Activated T-helper 17 cell treated with anti-CD3 and anti-CD28 coated beads, Interleukin-2, amount 50 U/mL, for 72 hours (primary cell): ENCODE data around the gene NCR3LG1. TPM values are rescaled to one million over a fixed set of nuclear protein-coding genes. Genes with fewer than 3 reads are reported as not detected.
A peak's percentile ranks its signal among the peaks of the same experiment; 100 is the strongest.

Source experiments
- ATAC-seq: fragments of 150-1000 bp; cut with Tn5 transposase; replicated peaks from 2 replicates; pipeline ENCODE4 v1.10.0; 2021; ENCODE audit warnings: mild to moderate bottlenecking, moderate library complexity
- H3K27ac Mint-ChIP-seq: one replicate; pipeline ENCODE4 v1.8.0; 2022; ENCODE audit warnings: mixed read lengths
- H3K27me3 Mint-ChIP-seq: one replicate; pipeline ENCODE4 v1.8.0; 2022; ENCODE audit warnings: mixed read lengths
- H3K36me3 Mint-ChIP-seq: one replicate; pipeline ENCODE4 v1.8.0; 2022; ENCODE audit warnings: low read depth, mild to moderate bottlenecking, mixed read lengths
- H3K4me1 Mint-ChIP-seq: one replicate; pipeline ENCODE4 v1.8.0; 2022; ENCODE audit warnings: mixed read lengths
- H3K4me3 Mint-ChIP-seq: one replicate; pipeline ENCODE4 v1.8.0; 2022; ENCODE audit warnings: mild to moderate bottlenecking, mixed read lengths
- H3K9me3 Mint-ChIP-seq: one replicate; pipeline ENCODE4 v1.8.0; 2022; ENCODE audit warnings: mixed read lengths
- total RNA-seq, 2 donors: library from RNA; stranded (reverse); gene quantifications; one replicate each; pipeline ENCODE4 v1.2.3, GENCODE V29; 2022

Gene NCR3LG1
- total RNA-seq, 2 donors from 2014 or later, result 0.73 to 0.95 TPM

DNA sequence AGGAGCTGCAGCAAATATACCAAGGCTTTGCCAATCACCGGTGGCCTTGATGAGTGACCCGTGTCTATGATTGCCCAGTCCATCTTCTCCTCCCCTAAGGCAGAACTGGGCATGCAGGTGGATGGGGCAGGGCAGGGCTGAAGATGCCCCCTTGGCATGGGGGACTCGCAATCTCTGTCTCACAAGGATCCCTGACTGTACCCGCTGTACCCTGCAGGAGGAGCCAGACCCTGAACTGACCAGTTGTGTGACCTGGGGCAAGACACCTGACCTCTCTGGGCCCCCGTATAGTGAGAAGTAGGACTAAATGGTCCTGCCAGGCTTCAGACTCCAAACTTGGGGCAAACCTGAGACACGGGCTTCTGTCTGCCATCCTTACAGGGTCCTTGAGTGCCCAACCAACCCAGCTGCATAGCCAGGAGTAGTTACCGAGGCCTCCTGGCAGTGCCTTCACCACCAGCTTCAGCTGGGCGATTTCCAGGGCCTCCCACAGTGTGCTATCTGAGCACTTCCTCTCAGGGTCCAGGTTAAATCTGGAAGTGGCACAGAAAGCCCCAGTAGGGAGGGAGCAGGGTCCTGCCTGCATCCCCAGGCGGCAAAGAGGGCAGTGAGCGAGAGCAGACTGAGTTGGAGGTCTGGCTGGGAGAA lies 43.3 kb downstream of the NCR3LG1 start:
- Mint-ChIP-seq H3K9me3 (no peaks in the 10 kb centered on the region), H3K27me3 (peaks cover 4% of the 10 kb centered on the region)

DNA sequence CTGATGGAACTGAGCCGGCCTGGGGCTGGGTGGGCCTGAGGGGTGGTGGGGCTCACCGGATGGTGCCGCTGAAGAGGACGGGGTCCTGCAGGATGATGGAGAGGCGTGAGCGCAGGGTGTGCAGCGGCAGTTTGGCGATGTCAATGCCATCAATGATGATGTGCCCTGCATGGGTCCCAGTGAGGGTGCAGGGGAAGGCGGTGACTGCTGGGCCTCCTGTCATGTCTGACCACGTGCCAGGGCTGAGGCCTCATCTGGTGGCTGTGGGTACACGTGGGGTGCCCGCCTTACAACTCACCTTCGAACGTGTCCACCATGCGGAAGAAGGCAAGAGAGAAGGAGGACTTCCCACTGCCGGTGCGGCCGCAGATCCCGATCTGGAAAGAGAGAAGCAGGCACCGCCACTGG lies 44.0 kb downstream of the NCR3LG1 start:
- H3K27ac Mint-ChIP-seq, result no peak overlapping the region
- H3K4me1 Mint-ChIP-seq, result no peaks in the 10 kb centered on the region
- H3K36me3 Mint-ChIP-seq, result no peaks in the 10 kb centered on the region
- no peaks in the 10 kb centered on the region for H3K9me3 Mint-ChIP-seq
- peaks cover 4% of the 10 kb centered on the region for H3K27me3 Mint-ChIP-seq
- H3K4me3 Mint-ChIP-seq, result no peak overlapping the region
- no peak for ATAC-seq

More for the DNA sequence above, 43.3 kb downstream of the NCR3LG1 start:
- H3K4me1 Mint-ChIP-seq, result no peaks in the 10 kb centered on the region
- H3K4me3 Mint-ChIP-seq, result no peak overlapping the region
- no peaks in the 10 kb centered on the region for H3K36me3 Mint-ChIP-seq
- H3K27ac Mint-ChIP-seq, result no peak overlapping the region
- no peak for ATAC-seq

DNA sequence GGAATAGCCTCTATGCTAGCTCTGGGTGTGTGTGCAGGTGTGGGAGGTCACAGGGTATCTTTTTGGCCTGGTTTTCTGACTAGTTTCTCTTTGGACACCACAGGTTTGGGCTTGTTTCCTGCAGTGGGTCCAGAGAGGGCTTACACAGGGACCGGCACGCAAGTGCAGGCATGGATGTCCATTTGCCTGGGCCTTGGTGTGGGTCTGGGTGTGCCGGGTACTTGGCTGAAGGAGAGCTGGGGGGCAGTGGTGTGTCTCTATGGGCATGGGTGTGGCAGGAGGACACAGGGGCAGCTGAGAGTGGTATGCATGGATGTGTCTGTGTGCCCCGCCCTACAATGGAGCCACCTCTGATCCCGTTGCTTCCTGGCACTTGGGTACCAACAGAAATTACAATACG lies 44.4 kb downstream of the NCR3LG1 start:
- Mint-ChIP-seq H3K4me1 (no peaks in the 10 kb centered on the region), H3K36me3 (no peaks in the 10 kb centered on the region), H3K27me3 (peaks cover 4% of the 10 kb centered on the region), H3K4me3 (no peak overlapping the region), H3K9me3 (no peaks in the 10 kb centered on the region), H3K27ac (no peak overlapping the region)
- no peak for ATAC-seq

DNA sequence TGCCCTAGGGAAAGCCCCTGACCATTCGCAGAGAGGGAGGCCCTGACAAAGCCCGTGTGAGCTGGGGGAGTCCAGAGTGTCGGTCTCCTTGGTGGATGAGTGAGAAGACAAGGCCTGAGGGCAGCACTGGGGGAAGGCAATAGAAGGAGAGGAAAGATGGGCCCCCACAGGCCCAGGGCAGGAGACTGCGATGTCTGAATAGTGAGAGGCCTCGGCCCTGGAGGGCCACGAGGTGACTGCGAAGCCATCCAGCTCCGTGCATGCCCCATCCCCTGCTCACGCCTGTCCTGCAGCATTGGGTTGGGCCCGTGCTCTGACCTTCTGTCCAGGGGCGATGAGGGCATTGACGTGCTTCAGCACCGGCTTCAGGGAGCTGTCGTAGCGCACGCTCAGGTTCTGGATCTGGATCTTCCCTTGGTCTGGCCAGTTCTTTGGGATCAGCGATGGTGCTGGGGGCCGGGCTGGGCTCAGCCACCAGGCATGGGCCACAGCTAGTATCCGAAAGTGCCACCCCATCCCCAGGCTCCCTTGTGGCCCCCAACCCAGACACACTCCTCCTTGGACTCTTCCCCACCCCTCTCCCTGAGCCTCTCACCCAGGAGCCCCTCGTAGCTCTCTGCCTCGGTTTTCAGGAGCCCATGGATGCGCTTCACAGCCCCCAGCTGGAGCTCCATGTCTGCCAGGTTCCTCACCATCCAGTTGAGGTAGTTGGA lies 45.2 kb downstream of the NCR3LG1 start:
- no peak overlapping the region for H3K27ac Mint-ChIP-seq
- no peak for ATAC-seq
- no peak overlapping the region for H3K4me3 Mint-ChIP-seq
- peaks cover 4% of the 10 kb centered on the region for H3K27me3 Mint-ChIP-seq
- H3K36me3 Mint-ChIP-seq, result no peaks in the 10 kb centered on the region
- no peaks in the 10 kb centered on the region for H3K4me1 Mint-ChIP-seq
- H3K9me3 Mint-ChIP-seq, result no peaks in the 10 kb centered on the region

DNA sequence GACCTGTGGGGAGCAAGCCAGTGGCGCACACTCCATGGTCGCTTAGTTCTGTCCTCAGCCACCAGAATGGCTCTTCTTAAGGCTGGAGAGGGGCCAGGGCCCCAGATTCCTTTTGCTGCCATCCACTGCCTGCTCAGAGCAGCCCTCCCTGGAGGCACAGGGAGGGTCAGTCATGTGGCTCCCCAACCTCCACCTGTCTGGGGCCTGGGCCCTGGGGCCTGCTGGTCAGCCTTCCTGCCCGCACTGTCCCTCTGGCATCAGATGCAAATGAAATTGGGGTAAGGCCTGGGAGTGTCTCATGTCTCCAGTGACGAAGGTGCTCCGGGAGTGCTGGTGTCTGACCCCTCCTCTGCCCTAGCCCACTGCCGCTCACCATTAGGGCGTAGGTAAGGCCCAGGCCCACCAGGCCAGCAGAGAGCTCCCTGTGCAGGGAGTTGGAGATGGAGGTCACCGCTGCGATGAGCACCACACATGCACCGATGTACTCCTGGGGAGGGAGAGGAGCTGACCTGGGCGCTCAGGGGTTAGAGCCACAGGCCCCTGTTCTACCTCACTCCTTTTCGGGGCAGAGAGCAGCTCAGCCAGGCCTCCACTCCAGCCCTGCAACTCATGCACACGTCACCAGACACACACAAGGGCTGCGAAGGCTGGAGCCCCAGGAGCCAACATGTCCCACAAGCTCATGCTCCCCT lies 45.9 kb downstream of the NCR3LG1 start:
- Mint-ChIP-seq H3K27me3 (peaks cover 4% of the 10 kb centered on the region), H3K4me1 (no peaks in the 10 kb centered on the region), H3K9me3 (no peaks in the 10 kb centered on the region), H3K36me3 (no peaks in the 10 kb centered on the region), H3K4me3 (no peak overlapping the region), H3K27ac (no peak overlapping the region)
- ATAC-seq, result no peak

DNA sequence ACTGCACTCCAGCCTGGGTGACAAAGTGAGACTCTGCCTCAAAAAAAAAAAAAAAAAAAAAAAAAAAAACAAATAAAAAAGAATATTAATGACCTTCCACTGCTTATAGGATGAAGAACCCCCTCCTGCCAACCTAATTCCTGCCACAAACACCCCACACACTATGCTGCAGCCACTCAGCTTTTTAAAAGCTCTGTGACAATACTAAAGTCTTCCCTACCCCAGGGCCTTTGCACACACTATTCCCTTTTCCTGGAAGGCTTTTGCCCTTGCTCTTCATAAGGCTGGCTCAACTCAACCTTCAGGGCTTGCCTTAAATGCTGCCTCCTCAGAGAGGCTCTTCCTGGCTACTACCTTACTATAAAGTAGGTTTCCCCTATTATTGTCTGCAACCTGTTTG lies 47.6 kb downstream of the NCR3LG1 start:
- ATAC-seq, result no peak
- H3K4me3 Mint-ChIP-seq, result no peak overlapping the region
- H3K9me3 Mint-ChIP-seq, result no peaks in the 10 kb centered on the region
- H3K27me3 Mint-ChIP-seq, result peaks cover 4% of the 10 kb centered on the region
- H3K27ac Mint-ChIP-seq, result no peak overlapping the region
- H3K36me3 Mint-ChIP-seq, result no peaks in the 10 kb centered on the region
- no peaks in the 10 kb centered on the region for H3K4me1 Mint-ChIP-seq

DNA sequence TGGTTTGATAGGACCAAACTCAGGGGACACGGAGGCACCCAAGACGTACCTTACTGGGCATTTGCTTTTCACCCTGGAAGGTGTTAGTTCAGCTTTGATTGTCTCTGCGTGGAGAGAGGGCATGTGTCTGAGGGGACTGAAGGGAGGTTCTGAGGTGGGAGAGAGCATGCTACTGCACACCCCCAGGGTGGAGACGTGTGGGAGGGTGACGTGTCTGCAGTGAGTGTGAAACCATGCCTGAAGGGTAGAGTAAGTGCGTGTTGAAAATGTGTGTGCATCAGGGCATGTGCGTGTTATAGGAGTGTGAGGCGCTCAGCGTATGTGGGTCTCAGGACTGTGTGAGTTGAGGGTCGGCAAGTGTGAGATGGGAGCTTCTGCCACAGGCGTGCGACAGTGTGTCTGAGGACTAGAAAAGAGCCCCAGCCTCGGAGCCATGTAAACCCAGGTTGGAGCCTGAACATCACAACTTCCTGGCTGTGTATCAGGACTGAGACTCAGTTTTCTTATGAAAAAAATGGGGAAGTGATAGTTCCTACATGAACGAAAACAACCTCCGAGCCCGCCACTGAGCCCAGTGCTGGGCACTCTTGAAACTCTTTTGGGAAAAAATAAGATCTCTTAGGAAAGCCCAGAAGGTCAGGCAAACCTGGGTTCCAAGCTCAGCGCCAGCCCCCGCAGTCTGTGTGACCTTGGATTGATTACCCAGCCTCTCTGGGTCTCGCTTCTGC lies 48.6 kb downstream of the NCR3LG1 start:
- peaks cover 4% of the 10 kb centered on the region for H3K27me3 Mint-ChIP-seq
- no peak for ATAC-seq
- no peaks in the 10 kb centered on the region for H3K4me1 Mint-ChIP-seq
- no peaks in the 10 kb centered on the region for H3K36me3 Mint-ChIP-seq
- no peak overlapping the region for H3K27ac Mint-ChIP-seq
- no peak overlapping the region for H3K4me3 Mint-ChIP-seq
- no peaks in the 10 kb centered on the region for H3K9me3 Mint-ChIP-seq

DNA sequence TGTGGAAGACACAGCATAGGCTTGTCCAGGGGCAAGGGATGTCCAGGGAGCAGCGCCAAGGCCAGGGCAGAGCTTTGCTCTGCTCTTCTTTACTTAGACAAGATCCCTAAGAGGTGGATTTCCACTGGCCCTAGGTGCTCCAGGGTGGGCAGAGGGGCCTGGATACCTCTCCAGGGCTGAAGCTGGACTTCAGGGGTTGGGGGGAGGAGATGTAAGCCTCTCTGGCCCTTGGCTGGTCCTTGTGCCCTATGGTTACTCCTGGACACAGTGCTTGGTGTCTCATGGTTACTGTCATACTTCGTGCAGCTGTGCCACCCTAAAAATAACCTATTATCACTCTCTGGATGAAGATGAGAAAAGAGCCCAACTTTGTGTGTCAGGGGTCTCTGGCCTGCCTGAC lies 49.7 kb downstream of the NCR3LG1 start:
- Mint-ChIP-seq H3K27ac (peak overlapping the region; percentile 19), H3K4me1 (no peaks in the 10 kb centered on the region), H3K4me3 (no peak overlapping the region), H3K9me3 (no peaks in the 10 kb centered on the region), H3K36me3 (no peaks in the 10 kb centered on the region), H3K27me3 (peaks cover 4% of the 10 kb centered on the region)
- no peak for ATAC-seq

DNA sequence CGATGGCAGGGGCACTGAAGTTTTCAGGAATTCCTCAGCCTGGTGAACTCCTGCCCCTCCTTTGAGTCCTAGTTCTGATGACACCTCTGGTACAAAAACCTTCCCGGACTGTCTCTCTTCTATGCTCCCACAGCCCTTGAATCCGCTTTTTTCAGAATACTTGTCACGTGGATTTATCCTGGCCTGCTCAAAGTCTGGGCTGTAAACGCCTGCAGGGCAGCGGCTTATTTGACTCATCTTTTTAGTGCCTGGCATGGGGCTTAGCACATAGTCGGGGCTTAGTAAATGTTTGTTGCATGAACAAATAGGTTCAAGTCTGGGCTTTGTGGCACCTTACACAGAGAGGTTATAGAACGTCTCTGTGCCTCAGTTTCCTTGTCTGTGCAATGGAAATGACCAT lies 50.2 kb downstream of the NCR3LG1 start:
- Mint-ChIP-seq H3K9me3 (no peaks in the 10 kb centered on the region), H3K4me1 (no peaks in the 10 kb centered on the region), H3K4me3 (no peak overlapping the region), H3K27ac (no peak overlapping the region), H3K27me3 (peaks cover 4% of the 10 kb centered on the region), H3K36me3 (no peaks in the 10 kb centered on the region)
- no peak for ATAC-seq

DNA sequence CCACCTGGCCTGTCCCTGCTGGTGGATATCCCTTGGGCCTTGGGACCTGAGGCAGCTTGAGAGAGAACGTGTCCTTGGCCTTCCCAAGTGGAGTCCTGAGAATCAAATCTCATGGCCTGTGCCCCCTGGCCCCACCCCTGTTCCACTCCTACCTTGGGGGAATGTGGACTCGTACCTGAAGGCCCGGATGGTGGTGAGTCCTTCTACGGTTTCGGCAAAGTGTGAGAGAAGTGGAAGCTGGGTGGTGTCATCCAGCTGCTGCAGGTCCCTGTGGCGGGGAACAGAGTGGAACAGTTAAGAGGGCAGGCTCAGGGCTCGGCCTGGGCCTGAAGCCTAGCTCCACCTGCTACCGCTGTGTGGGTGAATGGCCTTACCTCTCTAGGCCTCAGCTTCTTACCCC lies 50.9 kb downstream of the NCR3LG1 start:
- no peak for ATAC-seq
- Mint-ChIP-seq H3K9me3 (no peaks in the 10 kb centered on the region), H3K4me3 (no peak overlapping the region), H3K27me3 (peaks cover 4% of the 10 kb centered on the region), H3K27ac (no peak overlapping the region), H3K4me1 (no peaks in the 10 kb centered on the region), H3K36me3 (no peaks in the 10 kb centered on the region)

DNA sequence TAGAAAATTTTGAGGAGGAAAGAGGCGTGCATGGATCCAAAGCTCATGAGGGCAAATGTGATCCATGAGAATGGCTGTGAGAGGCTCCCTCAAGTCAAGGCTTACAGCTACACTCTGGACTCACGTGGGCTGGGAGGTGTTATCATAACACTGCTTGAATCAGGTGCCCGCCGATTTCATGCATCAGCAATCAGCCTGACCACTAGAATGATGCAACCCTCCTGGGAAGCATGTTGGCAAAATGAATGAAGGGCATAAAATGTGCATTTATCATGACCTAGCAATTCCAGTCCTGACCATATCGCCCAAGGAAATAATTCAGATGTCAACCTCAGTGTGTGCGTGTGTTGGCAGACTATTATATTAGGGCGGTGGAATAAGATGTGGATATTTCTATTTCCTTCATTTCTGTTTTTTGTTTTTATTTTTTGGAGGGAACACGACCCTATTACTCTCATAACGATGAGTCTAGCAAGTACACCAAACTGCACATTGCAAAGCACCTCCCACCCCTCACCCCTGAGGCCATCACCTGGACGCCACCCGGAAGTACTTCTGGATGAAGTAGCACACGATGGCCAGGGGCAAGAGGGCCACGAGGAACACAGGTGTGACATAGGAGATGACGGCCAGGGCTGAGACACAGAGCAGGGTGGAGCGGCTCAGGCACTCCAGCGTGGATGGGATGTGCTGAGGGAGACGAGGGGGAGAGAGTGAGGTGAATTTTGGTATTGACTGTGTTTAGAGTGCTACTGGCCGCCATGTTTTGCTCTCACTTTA lies 52.6 kb downstream of the NCR3LG1 start:
- Mint-ChIP-seq H3K4me3 (no peak overlapping the region), H3K9me3 (no peaks in the 10 kb centered on the region), H3K27ac (no peak overlapping the region), H3K36me3 (no peaks in the 10 kb centered on the region), H3K27me3 (peaks cover 3% of the 10 kb centered on the region), H3K4me1 (no peaks in the 10 kb centered on the region)
- ATAC-seq, result no peak

DNA sequence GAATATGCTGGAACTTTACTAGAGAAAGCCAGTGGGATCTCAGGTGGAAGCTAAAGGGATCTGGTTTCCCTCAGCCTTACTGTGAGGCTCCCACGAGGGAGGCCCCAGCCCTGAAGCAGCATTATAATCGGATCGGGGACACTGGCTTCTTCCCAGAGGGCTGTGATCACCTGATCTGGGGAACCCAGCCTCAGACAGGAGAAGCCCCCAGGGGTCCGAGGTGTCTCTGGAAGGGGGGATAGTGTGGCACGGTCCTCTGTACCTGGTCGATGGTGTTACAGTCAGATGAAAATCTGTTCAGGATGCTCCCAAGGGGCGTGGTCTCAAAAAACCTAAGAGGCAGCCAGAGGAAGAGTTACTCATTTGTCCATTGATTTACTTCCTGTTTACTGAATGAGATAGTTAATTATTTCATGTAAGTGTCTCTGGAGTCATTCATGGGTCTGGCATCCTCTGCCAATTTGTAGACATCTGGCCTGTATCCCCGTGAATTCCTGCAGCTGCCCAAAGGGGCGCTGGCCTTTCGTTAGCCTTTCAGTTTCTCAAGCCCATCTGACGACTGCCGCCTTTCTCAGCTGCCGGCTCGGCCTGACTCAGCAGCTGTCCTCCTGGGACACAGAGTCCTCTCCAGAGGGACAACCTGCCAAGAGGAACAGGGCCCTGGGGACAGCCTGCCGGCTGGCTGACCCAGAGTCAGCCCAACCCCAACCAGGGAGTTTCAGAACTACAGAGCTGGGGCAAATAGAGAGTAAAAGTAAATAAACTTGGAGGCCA lies 53.8 kb downstream of the NCR3LG1 start:
- Mint-ChIP-seq H3K4me1 (no peaks in the 10 kb centered on the region), H3K27ac (no peak overlapping the region), H3K9me3 (no peaks in the 10 kb centered on the region), H3K36me3 (no peaks in the 10 kb centered on the region), H3K4me3 (no peak overlapping the region), H3K27me3 (no peaks in the 10 kb centered on the region)
- ATAC-seq, result no peak

DNA sequence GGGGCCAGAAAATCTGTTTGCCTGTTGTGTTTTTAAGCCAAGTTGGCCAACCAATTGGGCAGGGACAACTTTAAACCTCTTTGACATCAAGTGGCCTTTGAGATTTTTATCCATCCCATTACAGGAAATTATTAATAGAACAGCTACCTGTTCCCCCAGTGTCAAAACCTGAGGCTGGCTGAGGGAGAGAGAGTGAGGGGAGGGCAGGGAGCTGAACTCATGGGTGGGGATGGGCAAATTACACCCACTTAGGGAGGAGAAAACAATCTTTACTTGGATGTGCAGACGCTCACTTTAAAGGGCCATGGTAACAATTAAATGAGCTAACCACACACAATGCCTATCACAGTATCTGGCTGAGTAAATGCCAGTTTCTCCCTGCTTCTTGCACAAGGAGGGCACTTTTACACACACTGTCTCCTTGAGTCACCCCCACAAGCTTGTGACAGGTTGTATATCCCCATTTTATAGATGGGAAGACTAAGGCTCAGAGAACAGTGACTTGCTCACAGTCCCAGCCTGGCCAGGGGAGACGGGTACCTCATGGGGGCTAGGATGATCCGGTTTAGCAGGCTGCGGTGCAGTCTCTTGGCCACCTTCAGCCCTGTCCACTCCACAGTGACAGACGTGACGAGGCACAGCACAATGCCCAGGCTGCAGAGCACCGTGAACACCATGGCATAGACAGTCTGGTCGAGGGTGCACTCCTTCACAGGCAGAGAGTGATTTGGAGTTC lies 54.6 kb downstream of the NCR3LG1 start:
- Mint-ChIP-seq H3K9me3 (no peaks in the 10 kb centered on the region), H3K4me1 (no peaks in the 10 kb centered on the region), H3K27ac (no peak overlapping the region), H3K27me3 (no peaks in the 10 kb centered on the region), H3K4me3 (no peak overlapping the region), H3K36me3 (no peaks in the 10 kb centered on the region)
- ATAC-seq, result no peak
